ENCODE results near the gene CDH5.

DNA sequence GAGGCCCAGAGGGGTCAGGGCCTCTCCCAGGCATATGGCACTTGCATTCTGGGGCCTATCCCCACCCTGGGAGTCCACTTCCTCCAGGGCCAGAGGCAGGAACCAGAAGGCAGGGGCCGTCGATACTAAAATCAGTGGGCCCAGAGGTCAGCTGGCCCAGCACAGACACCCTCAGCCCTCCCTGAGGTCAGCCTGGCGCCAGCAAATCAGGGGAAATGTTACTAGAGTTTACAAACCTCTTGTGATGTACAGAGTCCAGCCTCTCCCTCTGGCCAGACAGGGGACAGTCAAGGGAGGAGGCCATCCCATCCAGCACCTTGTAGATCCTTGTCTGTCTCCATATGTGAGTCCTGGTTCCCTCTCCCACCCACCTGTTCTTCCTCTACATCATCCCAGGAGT lies 10.8 kb downstream of the CDH5 start:
- TF ChIP-seq, protein P1, sequence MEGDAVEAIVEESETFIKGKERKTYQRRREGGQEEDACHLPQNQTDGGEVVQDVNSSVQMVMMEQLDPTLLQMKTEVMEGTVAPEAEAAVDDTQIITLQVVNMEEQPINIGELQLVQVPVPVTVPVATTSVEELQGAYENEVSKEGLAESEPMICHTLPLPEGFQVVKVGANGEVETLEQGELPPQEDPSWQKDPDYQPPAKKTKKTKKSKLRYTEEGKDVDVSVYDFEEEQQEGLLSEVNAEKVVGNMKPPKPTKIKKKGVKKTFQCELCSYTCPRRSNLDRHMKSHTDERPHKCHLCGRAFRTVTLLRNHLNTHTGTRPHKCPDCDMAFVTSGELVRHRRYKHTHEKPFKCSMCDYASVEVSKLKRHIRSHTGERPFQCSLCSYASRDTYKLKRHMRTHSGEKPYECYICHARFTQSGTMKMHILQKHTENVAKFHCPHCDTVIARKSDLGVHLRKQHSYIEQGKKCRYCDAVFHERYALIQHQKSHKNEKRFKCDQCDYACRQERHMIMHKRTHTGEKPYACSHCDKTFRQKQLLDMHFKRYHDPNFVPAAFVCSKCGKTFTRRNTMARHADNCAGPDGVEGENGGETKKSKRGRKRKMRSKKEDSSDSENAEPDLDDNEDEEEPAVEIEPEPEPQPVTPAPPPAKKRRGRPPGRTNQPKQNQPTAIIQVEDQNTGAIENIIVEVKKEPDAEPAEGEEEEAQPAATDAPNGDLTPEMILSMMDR (conservative IDR thresholded peaks at IDR 0.05; ENCODE audit: low read depth, low read length), result no peak
- no peak for TF ChIP-seq EZH2 (IDR thresholded peaks at IDR 0.05; ENCODE audit: borderline replicate concordance, low read depth, low read length, poor library complexity, severe bottlenecking)

Data from A673 (cell line).